RKO (cell line): ENCODE results near the gene PCDHGB5.
"Not testable (repeated sequence)": the region's sequence is repeated elsewhere in the genome, so short reads cannot be mapped to it uniquely, and the experiment has no call there.

Experiments used
- DNase-seq: peaks from one replicate; pipeline ENCODE4 v3.0.0-alpha.2; 2016; ENCODE audit warnings: low spot score

PCDHGB5 gene

DNA sequence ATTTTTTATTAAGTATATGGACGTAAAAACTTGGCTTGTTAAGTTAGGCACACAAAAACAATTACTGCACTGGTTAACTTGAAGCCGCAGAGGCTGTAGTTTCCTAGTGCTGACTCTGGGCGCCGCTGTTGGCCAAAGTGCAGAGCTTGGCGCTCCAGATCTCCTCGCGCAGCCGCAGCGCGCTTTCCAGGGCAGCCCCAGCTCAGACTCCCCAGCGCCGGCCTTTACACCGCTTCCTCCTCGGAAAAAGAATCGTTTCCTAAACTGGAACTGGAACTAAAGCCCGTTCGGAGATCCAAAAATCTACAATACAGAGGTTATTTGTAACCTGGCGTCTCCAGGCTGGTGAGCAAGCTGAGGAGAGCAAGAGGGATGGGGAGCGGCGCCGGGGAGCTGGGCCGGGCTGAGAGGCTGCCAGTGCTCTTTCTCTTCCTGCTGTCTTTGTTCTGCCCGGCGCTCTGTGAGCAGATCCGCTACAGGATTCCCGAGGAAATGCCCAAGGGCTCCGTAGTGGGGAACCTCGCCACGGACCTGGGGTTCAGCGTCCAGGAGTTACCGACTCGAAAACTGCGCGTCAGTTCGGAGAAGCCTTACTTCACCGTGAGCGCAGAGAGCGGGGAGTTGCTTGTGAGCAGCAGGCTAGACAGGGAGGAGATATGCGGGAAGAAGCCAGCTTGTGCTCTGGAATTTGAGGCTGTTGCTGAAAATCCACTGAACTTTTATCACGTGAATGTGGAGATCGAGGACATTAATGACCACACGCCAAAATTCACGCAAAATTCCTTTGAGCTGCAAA, at the start of gene PCDHGB5:
Gene PCDHGB5, plus strand, starts transcription at position 192 of the 796 bp plus-strand sequence. Its CDS starts 181 bp downstream, at position 373.
- not testable (repeated sequence) for DNase-seq

DNA sequence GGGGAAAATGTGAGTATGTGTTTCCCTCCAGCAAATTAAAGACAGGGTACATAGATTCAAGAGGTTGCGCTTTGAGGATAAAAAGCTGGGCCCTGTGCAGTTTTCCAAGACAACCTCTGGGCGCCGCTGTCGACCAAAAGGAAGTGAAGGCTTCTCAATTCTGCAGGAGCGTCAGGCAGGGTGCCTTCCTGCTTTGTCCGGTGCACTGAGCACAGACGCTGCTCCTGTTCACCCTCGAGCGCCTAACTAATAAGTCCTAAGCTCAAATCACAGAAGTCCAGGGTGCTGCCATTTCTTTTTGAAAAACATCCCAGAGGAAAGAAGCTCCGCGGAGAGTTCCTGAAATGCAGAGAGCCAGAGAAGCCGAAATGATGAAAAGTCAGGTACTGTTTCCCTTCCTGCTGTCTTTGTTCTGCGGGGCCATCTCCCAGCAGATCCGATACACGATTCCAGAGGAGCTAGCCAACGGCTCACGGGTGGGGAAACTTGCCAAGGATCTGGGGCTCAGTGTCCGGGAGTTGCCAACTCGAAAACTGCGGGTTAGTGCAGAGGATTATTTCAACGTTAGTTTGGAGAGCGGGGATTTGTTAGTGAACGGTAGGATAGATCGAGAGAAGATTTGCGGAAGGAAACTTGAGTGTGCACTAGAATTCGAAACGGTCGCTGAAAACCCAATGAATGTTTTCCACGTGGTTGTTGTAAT, 47.7 kb upstream of the PCDHGB5 start, which contains the start of gene PCDHGB1:
Gene PCDHGB1, plus strand, starts transcription at position 183 of the 703 bp plus-strand sequence. Its CDS starts 162 bp downstream, at position 345.
- DNase-seq, result peak; percentile 84

DNA sequence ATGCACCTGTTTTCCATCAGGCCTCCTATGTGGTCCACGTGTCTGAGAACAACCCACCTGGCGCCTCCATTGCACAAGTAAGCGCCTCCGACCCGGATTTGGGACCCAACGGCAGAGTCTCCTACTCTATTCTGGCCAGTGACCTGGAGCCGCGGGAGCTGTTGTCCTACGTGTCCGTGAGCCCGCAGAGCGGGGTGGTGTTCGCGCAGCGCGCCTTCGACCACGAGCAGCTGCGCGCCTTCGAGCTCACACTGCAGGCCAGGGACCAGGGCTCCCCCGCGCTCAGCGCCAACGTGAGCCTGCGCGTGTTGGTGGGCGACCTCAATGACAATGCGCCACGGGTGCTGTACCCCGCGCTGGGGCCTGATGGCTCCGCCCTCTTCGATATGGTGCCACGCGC, 46.2 kb upstream of the PCDHGB5 start:
- no peak for DNase-seq

GRCh38 chr5:141354900-141355469, 42.8 kb upstream of the PCDHGB5 start, which contains the start of gene PCDHGA4:
PCDHGA4 (plus strand) TSS chr5:141355021; CDS start chr5:141355108, 87 bp downstream.
- DNase-seq, result no peak

GRCh38 chr5:141355641-141356040, 42.1 kb upstream of the PCDHGB5 start:
- DNase-seq, result no peak

DNA sequence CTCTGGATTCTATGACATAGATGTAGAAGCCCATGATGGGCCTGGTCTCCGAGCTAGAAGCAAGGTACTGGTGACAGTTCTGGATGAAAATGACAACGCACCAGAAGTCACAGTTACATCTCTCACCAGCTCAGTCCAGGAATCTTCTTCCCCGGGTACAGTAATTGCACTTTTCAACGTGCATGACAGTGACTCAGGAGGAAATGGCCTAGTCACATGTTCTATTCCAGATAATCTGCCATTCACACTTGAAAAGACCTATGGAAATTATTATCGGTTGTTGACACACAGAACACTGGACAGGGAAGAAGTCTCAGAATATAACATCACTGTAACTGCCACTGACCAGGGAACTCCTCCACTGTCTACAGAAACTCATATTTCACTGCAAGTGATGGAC, 41.6 kb upstream of the PCDHGB5 start:
- DNase-seq, result peak; percentile 20

DNA sequence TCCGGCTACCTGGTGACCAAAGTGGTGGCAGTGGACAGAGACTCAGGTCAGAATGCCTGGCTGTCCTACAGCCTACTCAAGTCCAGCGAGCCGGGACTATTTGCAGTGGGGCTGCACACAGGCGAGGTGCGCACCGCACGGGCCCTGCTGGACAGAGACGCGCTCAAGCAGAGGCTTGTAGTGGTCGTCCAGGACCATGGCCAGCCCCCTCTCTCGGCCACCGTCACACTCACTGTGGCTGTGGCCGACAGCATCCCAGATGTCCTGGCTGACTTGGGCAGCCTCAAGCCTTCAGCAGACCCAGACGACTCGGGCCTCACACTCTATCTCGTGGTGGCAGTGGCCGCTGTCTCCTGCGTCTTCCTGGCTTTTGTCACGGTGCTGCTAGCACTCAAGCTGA, 40.8 kb upstream of the PCDHGB5 start:
- no peak for DNase-seq

GRCh38 chr5:141359790-141360426, 37.8 kb upstream of the PCDHGB5 start, which contains the start of gene PCDHGB2:
PCDHGB2 (plus strand) TSS chr5:141359994; CDS start chr5:141360136, 142 bp downstream.
- DNase-seq, result peak; percentile 80

DNA sequence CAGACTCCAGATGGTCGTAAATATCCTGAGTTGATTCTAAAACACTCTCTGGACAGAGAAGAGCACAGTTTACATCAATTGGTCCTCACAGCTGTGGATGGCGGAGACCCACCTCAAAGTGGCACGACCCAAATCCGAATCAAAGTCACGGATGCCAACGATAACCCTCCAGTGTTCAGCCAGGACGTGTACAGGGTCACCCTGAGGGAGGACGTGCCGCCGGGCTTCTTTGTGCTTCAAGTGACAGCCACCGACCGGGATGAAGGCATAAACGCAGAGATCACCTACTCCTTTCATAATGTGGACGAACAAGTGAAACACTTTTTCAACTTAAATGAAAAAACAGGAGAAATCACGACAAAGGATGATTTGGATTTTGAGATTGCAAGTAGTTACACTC, 37.1 kb upstream of the PCDHGB5 start:
- no peak for DNase-seq

- no peak for DNase-seq
Observed at GRCh38 chr5:141362719-141363118, 35.0 kb upstream of the PCDHGB5 start.

DNA sequence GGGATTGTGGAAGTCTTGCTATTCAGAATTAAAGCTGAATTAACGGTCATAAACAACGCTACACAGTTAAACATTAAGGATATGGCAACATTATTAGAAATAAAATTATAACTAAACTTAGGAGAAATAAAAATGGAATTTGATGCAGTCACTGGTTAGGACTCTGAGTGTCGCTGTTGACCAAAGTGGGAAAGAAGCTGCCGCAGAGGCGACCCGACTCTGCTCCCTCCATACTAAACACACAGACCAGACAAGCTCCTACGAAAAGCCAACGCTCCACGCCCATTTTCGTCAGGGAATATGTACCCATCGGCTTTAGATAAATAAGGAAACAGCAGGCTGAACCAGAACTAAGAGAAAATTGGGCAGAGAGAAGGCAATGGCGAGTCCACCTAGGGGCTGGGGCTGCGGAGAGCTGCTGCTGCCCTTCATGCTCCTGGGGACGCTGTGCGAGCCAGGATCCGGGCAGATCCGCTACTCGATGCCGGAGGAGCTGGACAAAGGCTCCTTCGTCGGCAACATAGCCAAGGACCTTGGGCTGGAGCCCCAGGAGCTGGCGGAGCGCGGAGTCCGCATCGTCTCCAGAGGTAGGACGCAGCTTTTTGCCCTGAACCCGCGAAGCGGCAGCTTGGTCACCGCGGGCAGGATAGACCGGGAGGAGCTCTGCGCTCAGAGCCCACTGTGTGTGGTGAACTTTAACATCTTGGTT, 33.6 kb upstream of the PCDHGB5 start, which contains the start of gene PCDHGA5:
Gene PCDHGA5, plus strand, starts transcription at position 211 of the 709 bp plus-strand sequence. Its CDS starts 169 bp downstream, at position 380.
- no peak for DNase-seq

DNA sequence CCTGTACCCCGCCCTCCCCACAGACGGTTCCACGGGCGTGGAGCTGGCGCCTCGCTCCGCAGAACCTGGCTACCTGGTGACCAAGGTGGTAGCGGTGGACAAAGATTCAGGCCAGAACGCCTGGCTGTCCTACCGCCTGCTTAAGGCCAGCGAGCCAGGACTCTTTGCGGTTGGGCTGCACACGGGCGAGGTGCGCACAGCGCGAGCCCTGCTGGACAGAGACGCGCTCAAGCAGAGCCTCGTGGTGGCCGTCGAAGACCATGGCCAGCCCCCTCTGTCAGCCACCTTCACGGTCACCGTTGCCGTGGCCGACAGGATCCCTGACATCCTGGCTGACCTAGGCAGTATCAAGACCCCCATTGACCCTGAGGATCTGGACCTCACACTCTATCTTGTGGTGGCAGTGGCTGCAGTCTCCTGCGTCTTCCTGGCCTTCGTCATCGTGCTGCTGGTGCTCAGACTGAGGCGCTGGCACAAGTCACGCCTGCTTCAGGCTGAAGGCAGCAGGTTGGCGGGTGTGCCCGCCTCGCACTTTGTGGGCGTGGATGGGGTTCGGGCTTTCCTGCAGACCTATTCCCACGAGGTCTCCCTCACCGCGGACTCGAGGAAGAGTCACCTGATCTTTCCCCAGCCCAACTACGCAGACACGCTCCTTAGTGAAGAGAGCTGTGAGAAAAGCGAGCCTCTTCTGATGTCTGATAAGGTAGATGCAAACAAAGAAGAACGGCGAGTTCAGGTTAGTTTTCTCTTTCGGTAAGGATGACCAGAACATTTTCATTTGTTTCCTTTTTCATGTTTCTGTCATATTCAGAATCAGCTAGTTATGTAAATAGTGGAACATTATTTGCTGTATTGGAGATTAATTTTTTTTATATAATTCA, 31.5 kb upstream of the PCDHGB5 start:
- no peak for DNase-seq

DNA sequence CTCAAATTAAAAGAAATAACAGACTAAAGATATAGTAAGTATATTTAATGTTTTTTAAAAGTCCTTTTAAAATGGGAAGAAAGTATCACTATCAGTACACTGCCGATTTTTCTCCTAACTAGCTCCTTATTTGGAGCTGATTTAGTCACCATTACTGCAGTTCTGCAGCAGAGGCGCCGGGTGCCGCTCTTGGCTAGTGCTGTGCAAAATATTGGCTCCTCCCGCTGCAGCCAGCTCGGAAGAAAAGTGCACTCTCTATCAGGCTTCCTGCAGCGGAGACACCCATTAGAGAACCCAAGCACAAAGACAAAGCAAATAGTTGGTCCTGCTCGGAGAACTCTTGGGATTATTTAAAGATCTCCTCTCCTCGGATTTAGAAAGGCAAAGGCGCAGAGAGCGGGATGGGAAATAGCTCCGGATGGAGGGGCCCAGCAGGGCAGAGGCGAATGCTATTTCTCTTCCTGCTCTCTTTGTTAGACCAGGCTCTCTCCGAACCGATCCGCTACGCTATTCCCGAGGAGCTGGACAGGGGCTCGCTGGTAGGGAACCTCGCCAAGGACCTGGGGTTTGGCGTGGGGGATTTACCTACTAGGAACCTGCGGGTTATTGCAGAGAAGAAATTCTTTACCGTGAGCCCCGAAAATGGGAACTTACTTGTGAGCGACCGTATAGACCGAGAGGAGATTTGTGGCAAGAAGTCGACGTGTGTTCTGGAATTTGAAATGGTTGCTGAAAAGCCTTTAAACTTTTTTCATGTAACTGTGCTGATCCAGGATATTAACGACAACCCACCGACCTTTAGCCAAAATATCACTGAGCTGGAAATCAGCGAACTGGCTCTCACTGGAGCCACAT, 27.5 kb upstream of the PCDHGB5 start, which contains the start of gene PCDHGB3:
Gene PCDHGB3, plus strand, starts transcription at position 249 of the 855 bp plus-strand sequence. Its CDS starts 153 bp downstream, at position 402.
- no peak for DNase-seq

DNA sequence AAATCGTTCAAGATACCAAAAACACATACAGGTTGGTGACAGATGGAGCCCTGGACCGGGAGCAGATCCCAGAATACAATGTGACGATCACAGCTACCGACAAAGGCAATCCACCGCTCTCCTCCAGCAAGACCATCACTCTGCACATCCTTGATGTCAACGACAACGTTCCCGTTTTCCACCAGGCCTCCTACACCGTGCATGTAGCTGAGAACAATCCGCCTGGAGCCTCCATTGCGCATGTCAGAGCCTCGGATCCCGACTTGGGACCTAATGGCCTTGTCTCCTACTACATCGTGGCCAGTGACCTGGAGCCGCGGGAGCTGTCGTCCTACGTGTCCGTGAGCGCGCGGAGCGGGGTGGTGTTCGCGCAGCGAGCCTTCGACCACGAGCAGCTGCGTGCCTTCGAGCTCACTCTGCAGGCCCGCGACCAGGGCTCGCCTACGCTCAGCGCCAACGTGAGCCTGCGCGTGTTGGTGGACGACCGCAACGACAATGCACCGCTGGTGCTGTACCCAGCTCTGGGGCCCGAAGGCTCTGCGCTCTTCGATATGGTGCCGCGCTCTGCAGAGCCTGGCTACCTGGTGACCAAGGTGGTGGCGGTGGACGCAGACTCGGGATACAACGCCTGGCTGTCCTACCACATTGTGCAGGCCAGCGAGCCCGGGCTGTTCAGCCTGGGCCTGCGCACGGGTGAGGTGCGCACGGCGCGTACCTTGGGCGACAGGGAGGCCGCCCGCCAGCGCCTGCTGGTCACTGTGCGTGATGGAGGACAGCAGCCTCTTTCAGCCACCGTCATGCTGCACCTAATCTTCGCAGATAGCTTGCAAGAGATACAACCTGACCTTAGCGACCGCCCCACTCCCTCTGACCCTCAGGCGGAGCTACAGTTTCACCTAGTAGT, 25.9 kb upstream of the PCDHGB5 start:
- DNase-seq, result no peak

- DNase-seq, result no peak
Observed at GRCh38 chr5:141373673-141374317, 24.0 kb upstream of the PCDHGB5 start, which contains the start of gene PCDHGA6. PCDHGA6 (plus strand) TSS chr5:141373891; CDS start chr5:141374084, 193 bp downstream.

DNA sequence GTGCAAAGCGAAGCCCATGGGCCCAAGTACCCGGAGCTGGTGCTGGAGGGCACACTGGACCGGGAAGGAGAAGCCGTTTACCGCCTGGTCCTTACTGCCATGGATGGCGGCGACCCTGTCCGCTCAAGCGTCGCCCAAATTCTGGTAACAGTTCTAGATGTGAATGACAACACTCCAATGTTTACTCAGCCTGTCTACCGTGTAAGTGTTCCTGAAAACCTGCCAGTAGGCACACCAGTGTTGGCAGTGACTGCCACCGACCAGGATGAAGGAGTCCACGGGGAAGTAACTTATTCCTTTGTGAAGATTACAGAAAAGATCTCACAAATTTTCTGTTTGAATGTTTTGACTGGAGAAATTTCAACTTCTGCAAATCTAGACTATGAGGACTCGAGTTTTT, 23.1 kb upstream of the PCDHGB5 start:
- no peak for DNase-seq

DNA sequence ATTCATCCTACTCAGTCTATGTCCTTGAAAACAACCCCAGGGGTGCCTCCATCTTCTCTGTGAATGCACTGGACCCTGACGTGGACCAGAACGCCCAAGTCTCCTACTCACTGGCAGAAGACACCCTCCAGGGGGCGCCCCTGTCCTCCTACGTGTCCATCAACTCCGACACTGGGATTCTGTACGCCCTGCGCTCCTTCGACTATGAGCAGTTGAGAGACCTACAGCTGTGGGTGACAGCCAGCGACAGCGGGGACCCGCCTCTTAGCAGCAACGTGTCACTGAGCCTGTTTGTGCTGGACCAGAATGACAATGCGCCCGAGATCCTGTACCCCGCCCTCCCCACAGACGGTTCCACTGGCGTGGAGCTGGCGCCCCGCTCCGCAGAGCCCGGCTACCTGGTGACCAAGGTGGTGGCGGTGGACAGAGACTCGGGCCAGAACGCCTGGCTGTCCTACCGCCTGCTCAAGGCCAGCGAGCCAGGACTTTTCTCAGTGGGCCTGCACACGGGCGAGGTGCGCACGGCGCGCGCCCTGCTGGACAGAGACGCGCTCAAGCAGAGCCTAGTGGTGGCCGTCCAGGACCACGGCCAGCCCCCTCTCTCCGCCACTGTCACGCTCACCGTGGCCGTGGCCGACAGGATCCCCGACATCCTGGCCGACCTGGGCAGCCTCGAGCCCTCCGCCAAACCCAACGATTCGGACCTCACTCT, 22.1 kb upstream of the PCDHGB5 start:
- DNase-seq, result not testable (repeated sequence)
